ENCODE data around the gene KRT1. TPM values are rescaled to one million over a fixed set of nuclear protein-coding genes. Genes with fewer than 3 reads are reported as not detected.

The KRT1 gene
- total RNA-seq, 2 donors from 2014 or later = 1.5 to 18.1 TPM

DNA sequence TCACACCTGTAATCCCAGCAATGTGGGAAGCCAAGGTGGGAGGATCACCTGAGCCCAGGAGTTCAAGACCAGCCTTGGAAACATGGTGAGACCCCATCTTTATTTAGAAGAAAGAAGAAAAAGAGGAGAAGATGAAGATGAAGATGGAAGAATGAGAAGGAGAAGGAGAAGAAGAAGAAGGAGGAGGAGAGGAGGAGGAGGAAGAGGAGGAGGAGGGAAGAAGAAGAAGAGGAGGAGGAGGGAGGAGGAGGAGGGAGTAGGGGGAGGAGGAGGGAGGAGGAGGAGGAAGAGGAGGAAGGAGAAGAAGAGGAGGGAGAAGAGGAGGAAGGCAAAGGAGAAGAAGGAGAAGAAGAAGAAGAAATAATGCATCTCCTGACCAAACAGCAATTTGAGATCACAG lies 9.0 kb upstream of the KRT1 start:
- Histone ChIP-seq H3K4me1 (replicated peaks) (no peaks in the 10 kb centered on the region), H3K36me3 (no peaks in the 10 kb centered on the region), H3K27me3 (replicated peaks; ENCODE audit: insufficient read depth) (peaks cover 13% of the 10 kb centered on the region), H3K9me3 (no peaks in the 10 kb centered on the region), H3K4me3 (no peak overlapping the region), H3K27ac (no peak overlapping the region)
- DNase-seq (ENCODE audit: low spot score) = no peak
- no peak for TF ChIP-seq POLR2AphosphoS5 (IDR thresholded peaks at IDR 0.05)
- no peak for TF ChIP-seq POLR2A (IDR thresholded peaks at IDR 0.05)
- TF ChIP-seq, protein P1, sequence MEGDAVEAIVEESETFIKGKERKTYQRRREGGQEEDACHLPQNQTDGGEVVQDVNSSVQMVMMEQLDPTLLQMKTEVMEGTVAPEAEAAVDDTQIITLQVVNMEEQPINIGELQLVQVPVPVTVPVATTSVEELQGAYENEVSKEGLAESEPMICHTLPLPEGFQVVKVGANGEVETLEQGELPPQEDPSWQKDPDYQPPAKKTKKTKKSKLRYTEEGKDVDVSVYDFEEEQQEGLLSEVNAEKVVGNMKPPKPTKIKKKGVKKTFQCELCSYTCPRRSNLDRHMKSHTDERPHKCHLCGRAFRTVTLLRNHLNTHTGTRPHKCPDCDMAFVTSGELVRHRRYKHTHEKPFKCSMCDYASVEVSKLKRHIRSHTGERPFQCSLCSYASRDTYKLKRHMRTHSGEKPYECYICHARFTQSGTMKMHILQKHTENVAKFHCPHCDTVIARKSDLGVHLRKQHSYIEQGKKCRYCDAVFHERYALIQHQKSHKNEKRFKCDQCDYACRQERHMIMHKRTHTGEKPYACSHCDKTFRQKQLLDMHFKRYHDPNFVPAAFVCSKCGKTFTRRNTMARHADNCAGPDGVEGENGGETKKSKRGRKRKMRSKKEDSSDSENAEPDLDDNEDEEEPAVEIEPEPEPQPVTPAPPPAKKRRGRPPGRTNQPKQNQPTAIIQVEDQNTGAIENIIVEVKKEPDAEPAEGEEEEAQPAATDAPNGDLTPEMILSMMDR (IDR thresholded peaks at IDR 0.05) = no peak
- intact Hi-C loops (cut with DNase I) = no loop called here

DNA sequence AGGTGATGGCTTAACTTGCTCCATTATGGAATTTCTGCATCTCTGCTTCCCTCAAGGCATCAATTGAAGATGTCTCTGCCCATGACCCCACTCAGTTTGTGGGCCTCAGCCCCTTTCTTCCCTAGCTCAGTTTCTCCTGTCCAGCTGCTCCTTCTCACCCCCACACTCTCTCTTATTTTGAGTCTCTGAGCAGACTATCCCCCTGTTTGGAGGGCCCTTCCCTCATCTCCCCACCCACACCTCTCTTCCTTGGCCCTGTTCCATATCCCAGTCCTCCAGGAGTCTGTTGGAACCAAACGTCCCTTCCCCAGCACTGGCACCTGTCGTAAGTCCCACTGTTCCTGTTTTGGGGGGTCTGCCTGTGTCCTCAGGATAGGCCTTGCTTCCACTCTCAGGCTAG lies 8.3 kb upstream of the KRT1 start:
- no peak for DNase-seq (ENCODE audit: low spot score)
- H3K9me3 ChIP-seq = no peaks in the 10 kb centered on the region
- H3K27me3 ChIP-seq (replicated peaks; ENCODE audit: insufficient read depth) = peaks cover 13% of the 10 kb centered on the region
- no peaks in the 10 kb centered on the region for H3K36me3 ChIP-seq
- intact Hi-C loops (cut with DNase I) = no loop called here
- H3K4me3 ChIP-seq = no peak overlapping the region
- WGBS = 81% methylated on average over 2 of the region's 2 CpGs
- H3K27ac ChIP-seq = no peak overlapping the region
- H3K4me1 ChIP-seq (replicated peaks) = no peaks in the 10 kb centered on the region
- TF ChIP-seq, protein P1 (IDR thresholded peaks at IDR 0.05) = no peak
- TF ChIP-seq POLR2A (IDR thresholded peaks at IDR 0.05) (no peak), POLR2AphosphoS5 (IDR thresholded peaks at IDR 0.05) (no peak)

DNA sequence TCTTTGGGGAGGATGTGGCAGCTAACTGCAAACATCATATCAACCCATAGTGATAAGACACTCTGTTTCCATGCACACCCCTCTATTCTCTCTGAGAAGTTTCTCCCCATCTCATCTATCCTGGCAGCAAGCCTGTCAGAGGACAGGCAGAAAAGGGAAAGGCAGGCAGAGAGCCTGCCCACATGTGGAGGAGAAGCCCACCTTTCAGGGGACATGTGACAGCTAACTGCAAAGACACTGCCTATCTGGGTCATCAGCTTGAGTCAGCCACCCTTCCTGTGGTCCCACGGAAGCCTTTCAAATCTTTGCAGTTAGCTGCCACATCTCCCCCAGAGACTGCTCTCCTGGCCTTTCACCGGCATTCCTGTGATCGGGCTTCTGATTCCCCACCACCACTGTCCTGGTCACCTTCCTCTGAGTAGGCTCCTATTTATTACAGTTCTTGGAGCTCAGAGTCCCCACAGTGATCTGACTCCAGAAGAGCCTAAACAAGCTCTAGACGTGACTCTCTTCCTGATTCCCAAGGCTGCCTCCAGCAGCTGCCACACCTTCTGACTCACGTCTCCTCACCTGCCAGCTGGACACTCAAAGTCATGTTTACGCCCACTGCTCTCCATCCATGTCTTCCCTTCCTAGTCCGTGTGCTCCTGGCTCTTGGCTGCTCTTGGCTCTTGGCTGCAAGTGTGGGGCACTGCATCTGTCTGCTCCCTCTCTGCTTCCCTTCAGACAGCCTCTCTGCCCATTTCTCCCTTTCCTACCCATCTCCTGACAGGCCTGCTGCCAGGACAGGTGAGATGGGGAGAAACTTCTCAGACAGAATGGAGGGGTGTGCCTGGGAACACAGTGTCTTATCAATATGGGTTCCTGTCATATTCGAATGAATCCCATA lies 7.5 kb upstream of the KRT1 start:
- WGBS = 68% methylated on average over 8 of the region's 8 CpGs
- intact Hi-C loops (cut with DNase I) = no loop called here

DNA sequence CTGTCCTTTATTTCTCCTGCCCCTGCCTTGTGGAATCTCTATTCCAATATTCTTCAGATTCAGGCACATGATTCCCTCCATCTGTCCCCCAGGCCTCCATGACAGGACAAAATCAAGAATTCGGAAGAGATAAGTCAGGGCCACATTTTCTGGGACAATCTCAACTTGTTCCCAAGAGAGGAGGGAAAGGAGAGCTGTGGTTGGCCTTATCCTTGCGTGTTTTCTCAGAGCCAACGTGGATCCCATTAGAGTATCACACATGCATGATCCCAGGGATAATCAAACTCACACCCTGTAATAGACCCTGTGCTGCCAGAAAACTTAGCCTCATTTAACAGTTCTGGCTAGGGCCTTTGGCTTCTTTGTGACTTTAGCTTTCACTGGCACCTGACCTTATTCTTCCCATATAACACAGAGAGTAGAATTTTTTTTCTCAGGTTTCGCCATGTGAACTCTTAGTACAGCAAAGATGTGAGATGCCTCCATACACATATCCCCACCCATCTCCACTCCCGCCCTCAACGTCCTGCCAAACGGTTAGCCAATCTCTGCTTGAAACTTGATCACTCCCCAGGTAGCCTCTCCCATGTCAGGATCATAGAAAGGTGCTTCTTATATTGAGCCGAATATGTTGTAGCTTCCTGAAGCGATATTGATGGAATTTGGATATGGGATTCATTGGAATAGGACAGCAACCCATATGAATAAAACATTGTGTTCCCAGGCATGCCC lies 6.7 kb upstream of the KRT1 start:
- WGBS = 77% methylated on average over 9 of the region's 9 CpGs
- H3K27me3 ChIP-seq (replicated peaks; ENCODE audit: insufficient read depth) = peaks cover 6% of the 10 kb centered on the region
- intact Hi-C loops (cut with DNase I) = no loop called here
- no peaks in the 10 kb centered on the region for H3K4me1 ChIP-seq (replicated peaks)
- H3K9me3 ChIP-seq = no peaks in the 10 kb centered on the region
- no peak overlapping the region for H3K27ac ChIP-seq
- TF ChIP-seq, protein P1 (IDR thresholded peaks at IDR 0.05) = no peak
- no peak for DNase-seq (ENCODE audit: low spot score)
- H3K36me3 ChIP-seq = no peaks in the 10 kb centered on the region
- no peak overlapping the region for H3K4me3 ChIP-seq

More for the DNA sequence above, 7.5 kb upstream of the KRT1 start:
- H3K4me3 ChIP-seq = no peak overlapping the region
- no peaks in the 10 kb centered on the region for H3K36me3 ChIP-seq
- DNase-seq (ENCODE audit: low spot score) = no peak
- no peak overlapping the region for H3K27ac ChIP-seq
- no peak for TF ChIP-seq POLR2AphosphoS5 (IDR thresholded peaks at IDR 0.05)
- TF ChIP-seq POLR2A (IDR thresholded peaks at IDR 0.05) = no peak
- TF ChIP-seq, protein P1 (IDR thresholded peaks at IDR 0.05) = no peak
- peaks cover 11% of the 10 kb centered on the region for H3K27me3 ChIP-seq (replicated peaks; ENCODE audit: insufficient read depth)
- H3K9me3 ChIP-seq = no peaks in the 10 kb centered on the region
- H3K4me1 ChIP-seq (replicated peaks) = no peaks in the 10 kb centered on the region

All from prostate gland (tissue), 2 donors.